ENCODE measurements around the gene EPB41L5. TPM values are rescaled to one million over a fixed set of nuclear protein-coding genes. Genes with fewer than 3 reads are reported as not detected.
"Not testable (repeated sequence)": the region's sequence is repeated elsewhere in the genome, so short reads cannot be mapped to it uniquely, and the experiment has no call there.

Gene EPB41L5
- polyA plus RNA-seq, 1 donor, result 15.4 TPM

DNA sequence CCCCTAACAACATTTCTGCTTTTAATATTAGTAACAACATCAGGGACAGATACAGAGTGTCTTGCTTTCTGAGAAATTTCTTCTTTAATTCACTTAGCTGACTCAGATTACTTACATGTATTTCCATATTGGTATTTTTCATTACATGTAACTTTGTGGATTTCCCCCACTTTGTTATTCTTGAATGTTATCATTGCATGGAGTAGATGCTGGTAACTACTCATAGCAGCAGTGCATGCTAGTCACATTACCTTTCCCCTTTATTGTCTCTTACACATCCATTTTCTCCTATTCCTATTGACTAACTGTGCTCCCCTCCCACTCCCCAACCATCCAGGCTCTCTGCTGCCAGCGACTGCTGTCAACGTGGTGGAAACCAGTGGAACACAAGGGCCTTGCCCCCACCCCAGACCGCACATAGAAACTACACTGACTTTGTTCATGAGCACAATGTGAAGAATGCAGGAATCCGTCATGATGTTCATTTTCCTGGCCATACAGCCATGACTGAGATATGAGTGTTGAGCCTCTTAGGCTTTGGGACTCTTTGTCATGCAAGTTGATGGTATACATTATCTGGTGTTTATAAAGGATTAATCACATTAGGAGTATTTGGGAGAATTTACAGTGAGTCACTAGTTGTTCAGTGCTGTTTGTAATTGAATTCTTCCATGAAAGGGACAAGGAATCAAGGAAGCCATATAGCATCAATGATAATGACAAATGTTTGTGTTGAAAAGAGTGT, 91.0 kb downstream of the EPB41L5 start:
- no peak for DNase-seq

DNA sequence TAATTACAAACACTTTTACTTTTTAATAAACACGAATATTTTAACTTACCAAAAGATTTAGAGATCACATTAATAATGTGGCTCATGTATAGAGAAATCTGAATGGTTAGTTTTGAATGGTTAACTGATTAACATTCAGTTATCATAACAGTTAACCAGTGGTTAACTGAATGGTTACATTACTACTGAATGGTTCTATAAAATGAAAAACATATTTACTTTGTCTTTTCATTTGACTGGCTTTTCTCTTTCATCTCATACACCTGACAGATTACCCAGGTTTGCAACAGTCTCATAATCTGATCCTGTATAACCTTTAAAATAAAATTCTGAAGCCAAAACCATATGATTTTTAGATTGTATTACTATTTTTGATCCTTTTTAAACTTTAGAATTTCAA, 91.9 kb downstream of the EPB41L5 start:
- DNase-seq, result no peak

DNA sequence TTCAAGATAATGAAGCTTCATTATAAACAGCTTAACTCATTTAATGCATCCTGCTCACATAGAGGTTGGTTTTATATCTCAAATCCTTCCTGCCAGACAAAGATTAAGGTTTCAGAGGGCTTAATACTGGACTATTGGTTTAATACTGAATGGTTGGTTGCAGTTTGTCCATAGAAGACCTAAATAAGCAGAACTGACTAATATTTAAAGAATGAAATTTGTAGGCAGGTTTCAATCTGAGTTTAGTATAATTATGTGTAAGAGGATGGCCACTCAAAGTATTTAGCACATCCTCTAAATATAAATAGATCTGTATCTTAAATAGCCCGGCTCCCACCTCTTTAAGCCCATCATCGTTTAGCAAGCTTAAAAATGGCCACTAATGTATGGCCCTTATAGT, 92.5 kb downstream of the EPB41L5 start:
- no peak for DNase-seq

DNA sequence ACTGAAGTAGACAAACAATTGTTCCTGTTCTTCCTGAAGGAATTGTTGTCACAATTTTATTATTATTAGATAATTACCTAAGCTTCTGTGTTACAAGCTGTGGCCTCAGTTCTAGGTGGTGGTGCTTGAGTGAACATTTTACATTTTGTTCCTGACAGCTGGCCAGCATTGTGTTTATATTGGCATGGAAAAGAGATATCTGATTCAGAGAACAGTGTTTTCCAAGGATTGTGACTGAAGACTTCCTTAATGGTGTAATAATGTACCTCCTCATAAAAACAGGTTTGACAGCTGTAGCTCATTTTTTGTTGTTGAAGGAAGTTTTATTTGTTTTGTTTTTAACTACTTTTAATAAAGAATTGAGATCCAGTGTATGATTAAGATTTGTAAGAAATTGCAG, 95.2 kb downstream of the EPB41L5 start:
- peak; percentile 21 for DNase-seq

DNA sequence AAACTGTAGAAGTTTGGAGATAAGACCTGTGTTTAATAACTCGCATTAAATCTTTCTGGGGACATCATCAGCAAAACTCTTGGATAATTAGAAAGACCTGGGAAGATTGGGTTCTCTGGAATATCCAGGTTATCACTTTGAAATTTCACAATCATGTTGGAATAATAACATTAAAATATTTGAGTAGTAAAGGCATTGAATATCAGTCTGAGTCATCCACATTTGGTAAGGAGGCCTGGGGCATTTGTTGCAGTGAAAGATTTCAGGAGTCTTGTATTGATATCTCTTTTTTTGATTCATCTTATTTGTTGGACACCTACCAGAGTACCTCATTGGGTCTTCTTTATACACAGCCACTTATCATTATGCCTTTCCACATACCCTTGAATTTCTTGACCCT, 95.9 kb downstream of the EPB41L5 start:
- DNase-seq, result no peak

DNA sequence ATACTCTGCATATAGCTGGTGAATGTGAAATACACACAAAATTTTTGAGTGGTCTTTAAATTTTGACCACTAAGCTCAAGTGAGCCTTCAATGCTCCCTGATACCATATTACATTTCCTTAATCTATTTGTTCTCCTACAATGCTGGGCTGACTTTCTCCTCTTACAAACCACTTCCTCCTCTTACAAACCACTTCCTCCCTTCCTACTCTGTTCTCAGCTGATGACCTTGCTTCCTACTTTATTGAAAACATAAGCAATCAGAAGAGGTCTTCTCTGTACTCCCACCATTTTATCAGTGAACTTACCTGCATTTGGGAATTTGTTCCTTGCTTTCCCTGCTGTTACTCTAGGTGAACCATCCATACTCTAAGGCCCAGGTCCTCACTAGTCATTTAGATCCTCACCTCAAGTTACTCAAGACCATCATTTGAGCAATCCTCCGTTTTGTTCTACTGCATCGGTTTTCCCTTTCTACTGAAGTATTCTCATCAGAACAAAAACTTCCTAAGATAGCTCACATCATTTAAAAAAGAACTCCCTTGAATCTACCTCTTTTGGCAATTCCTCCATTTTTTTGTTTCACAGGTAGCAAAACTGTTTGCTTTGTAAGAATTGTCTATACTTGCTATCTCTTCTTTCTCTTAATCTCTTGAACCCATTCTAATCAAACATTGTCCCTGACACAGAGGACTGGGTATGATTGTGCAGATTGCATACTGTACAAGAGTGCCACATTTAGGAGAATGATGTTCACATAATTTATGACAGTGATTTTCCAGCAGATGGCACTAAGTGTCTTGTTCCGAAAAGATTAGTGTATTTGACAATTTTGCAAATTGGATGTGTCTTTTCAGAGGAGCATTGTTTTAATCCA, 96.5 kb downstream of the EPB41L5 start:
- DNase-seq, result peak; percentile 16

DNA sequence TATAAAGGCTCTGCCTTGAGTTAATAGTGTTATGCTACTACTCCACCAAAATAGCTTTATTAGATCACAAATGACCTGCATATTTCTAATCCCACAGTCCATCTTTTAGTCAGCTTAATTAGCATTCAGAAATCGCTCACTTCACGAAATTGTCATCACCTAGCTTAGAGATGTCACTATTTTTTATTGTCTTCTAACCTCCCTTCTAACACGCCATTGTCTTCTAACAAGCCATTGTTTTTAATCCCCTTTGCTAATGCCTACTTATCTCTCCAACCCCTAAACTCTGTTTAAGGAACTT, 97.1 kb downstream of the EPB41L5 start:
- no peak for DNase-seq

DNA sequence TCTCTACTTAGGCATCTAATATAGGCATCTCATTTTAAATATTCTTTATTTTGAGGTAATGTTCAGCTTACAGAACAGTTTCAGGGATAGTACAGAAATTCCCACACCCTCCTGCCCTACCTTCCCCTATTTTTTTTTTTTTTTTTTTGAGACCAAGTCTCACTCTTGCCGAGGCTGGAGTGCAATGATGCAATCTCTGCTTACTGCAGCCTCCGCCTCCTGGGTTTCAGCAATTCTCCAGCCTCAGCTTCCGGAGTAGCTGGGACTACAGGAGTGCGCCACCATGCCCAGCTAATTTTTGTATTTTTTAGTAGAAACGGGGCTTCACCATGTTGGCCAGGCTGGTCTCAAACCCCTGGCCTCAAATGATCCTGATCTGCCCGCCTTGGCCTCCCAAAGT, 97.6 kb downstream of the EPB41L5 start:
- DNase-seq, result no peak

DNA sequence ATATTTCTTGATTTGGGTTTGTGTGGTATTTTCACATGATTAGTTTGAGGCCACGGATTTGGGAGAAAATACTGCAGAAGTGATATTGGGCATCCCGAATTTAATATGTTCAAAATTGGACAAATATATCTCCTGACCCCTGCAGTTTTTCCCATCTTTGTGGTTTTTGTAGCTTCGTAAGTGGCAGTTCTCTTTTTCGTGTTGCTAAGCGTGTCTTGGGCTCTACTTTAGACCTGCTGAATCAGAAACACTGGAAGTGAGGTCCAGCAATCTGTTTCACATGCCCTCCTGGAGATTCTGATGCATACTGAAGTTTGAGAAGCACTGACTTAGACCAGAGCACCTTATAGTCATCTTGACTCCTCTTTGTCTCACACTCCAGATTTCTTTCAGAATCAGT, 98.3 kb downstream of the EPB41L5 start:
- no peak for DNase-seq

DNA sequence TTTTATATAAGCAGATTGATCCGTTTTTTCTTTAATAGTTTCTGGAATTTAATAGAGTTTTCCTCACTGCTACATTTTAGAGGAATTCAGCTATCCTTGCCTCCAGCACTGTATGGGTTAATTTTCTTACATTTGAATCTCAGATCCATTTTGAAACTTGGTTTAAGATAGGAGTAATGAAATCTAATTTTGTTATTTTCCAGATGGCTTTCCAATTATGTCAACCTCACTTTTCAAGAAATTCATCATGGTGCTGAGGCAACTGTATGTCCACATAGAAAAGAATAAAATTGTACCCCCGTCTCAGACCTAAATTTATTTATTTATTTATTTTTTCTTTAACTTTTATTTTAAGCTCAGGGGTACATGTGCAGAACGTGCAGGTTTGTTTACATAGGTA, 105.1 kb downstream of the EPB41L5 start:
- no peak for DNase-seq

DNA sequence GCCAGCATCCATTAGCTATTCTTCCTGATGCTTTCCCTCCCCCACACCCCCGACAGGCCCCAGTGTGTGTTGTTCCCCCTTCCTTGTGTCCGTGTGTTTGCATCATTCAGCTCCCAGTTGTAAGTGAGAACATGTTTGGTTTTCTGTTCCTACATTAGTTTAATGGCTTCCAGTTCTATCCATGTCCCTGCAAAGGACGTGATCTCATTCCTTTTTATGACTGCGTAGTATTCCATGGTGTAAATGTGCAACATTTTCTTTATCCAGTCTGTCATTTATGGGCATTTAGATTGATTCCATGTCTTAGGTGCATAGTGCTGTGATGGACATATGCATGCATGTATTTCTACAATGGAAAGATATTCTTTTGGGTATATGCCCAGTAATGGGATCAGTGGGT, 105.6 kb downstream of the EPB41L5 start:
- DNase-seq, result no peak

DNA sequence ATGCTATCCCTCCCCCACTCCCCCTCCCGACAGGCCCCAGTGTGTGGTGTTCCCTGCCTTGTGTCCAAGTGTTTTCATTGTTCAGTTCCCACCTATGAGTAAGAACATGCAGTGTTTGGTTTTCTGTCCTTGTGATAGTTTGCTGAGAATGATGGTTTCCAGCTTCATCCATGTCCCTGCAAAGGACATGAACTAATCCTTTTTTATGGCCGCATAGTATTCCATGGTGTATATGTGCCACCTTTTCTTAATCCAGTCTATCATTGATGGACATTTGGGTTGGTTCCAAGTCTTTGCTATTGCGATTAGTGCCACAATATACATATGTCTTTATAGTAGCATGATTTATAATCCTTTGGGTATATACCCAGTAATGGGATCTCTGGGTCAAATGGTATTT, 108.5 kb downstream of the EPB41L5 start:
- not testable (repeated sequence) for DNase-seq

DNA sequence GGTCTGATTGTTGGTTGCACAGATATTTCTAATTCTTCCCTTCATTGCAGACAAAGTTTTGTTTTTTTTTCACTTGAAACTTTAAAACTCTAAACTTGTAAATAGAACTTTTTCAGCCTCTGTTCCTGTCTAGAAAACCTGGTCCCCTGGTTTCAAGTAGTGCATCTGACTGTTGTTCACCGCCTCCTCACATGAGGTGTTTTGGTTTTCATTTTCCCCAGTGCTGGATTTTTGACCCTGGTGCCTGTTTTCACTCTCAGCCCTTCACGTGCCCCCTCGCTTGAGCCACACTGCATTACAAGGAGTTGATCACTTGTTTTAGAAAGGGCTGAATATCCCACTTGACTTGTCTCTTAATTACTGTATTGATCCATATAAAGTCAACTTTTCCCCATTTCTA, 110.2 kb downstream of the EPB41L5 start:
- no peak for DNase-seq

DNA sequence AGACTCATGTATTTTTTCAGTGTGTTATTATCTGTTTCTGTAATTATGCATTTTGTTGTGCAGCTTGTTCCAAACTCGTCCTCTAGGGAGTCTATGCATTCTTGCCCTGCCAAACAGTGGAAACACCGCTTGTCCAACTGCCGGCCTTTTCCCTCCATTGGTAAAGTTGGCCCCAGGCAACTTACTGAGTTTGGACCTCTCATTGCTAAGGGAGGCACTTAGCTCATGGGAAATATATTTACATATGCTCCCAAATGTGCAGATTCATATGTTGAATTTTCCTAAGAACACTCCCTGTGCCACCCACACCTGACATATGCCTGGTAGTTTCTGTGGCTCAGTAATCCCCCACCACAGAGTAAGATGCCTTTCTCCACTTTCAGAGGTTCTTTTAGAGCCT, 112.3 kb downstream of the EPB41L5 start:
- no peak for DNase-seq

DNA sequence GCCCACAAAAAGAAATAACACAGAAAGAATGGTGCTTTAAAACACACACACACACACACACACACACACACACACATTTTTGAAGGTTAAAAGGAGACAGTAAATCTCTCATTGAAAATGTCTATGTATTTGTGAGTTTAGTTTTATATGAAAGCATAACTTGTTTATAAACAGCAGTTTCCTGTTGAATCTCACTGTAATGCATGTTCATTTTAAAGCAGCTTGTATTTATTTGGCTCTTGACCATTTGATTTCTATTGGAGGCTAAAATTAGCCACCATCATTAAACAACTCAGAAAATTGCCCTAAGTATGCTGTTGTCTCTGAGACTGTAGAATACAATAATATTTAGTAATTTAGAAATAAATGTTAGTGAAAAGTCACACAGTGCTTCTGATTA, 115.3 kb downstream of the EPB41L5 start:
- no peak for DNase-seq

DNA sequence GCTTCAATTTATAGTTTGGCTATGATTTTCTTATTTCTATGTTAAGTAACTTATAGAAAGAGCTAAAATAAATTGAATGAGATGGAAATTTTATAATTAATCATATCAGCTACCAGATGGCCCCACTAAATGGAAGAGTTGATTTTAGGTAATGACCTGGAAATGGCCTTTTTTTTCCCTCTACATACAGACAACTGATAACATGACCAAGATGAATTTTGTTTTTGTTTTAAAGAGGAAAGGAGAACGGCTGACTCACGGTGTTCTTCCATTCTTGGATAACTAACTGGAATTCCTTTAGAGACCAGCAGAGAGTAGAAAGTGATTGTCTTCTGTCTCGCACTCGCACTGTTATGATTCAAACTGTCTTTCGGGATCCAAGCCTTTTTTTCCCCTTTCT, 119.3 kb downstream of the EPB41L5 start:
- no peak for DNase-seq

DNA sequence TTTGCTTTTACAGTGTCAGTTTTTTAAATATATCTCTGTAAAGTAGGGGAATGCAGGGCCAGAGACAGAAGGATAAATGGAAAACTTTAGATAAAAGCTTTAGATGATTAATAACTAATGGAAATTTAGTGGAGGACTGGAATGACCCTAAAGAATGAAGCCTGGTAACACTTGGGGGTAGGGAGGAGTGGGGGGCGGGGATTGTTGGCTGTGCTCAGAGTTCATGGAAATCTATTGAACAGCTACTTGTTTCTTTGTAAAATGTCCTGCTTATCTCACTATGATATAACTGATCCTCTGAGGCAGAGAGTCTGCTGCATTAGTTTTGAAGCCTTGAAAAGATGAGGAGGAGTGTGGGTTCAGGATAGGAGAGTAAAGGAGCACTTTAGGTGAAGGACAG, 119.8 kb downstream of the EPB41L5 start:
- no peak for DNase-seq

DNA sequence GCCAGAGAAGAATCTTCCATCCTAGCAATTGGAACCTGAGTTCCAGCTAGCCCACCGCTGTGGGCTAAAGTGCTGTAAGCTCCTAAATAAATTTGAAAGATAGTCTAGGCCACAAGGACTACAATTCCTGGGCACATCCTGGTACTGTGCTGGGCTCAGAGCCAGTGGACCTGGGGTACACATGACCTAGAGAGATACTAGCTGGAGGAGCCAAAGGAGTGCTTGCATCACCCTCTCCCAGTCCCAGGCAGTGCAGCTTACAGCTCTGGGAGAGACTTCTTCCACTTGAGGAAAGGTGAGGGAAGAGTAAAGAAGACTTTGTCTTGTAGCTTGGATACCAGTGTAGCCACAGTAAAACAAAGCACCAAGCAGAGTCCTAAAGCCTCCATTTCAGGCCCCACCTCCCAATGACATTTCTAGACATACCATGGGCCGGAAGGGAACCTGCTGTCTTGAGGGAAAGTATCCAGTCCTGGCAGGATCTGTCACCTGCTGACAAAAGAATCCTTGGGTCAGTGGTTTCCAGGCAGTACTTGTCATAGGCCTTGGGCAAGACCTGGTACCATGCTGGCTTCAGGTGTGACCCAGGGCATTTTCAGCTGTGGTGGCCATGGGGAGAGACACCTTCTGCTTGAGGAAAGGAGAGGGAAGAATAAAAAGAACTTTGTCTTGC, 120.8 kb downstream of the EPB41L5 start:
- no peak for DNase-seq

DNA sequence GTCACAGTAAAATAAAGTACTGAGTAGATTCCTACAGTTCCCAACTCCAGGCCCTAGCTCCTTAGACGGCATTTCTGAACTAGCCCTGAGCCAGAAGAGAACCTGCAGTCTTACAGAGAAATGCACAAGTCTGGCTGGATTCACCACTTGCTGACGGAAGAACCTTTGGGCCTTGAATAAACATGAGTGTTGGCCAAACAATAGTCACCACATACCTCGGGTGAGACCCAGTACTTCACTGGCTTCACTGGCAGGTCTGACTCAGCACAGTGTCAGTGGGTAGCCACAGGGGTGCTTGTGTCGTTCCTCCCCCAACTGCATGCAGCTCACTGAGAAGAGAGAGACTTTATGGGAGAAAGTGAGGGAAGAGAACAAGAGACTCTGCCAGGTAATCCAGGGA, 121.4 kb downstream of the EPB41L5 start:
- DNase-seq, result no peak

DNA sequence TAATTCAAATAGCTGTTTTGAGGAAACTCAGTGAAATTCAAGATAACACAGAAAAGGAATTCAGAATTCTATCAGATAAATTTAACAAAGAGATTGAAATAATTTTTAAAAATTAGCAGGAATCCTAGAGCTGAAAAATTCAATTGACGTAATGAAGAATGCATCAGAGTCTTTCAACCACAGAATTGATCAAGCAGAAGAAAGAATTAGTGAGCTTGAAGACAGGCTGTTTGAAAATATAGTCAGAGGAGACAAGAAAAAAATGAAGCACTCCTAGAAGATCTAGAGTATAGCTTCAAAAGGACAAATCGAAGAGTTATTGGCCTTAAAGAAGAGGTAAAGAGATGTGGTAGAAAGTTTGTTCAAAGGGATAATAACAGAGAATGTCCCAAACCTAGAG, 122.1 kb downstream of the EPB41L5 start:
- not testable (repeated sequence) for DNase-seq

DNA sequence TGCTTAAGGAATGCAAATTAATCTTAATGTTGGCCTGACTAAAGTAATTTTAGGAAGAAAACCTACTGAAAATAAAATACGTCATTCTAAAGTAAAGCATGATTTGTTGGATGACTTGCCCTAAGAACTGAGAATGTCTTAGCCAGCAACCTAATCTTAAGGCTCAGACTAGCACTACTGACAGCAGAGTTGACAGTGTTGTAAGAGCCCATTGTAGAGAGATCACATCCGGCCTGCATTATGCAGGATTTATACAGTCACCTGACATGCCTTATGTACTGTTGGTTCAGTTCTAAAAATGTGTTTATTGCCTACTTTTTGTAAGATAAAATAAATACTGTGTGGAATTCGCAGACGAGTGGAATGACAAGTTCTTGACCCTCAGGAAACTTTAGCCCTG, 128.0 kb downstream of the EPB41L5 start:
- DNase-seq, result no peak

DNA sequence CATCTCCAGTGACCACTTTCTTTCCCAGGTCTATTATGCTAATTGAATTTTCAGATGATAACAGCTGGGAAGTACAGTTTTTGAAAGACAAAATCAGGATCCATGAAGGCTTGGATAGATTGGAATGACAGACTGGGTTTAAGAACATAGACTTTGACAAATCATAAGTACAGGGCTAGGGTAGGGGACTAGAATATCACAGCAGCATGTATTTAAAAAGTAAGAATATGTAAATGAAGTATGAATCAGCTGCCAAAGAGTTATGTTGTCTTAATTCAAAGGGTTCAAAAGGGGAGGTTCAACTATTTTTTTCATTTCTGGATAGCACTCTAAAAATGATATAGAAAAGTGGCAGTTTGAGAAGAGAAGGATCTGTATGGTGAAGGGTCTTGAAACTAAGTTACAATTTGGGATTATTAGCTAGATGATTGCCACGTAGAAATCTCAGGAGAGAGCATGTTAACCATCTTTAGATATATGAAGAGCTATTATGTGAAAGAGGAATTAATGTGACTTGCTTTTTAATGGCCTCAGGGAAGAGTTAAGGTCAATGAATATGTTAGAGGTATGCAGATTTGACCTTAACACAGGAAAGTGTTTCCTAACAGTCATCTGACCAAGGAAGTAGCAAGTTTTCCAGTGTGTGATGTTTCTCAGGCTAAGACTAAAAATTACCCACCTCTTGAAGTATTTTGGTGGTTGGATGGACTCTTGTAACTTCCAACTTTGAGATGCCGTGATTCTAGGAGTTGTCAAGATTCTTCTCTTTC, 128.6 kb downstream of the EPB41L5 start:
- DNase-seq, result no peak

Measured in hindlimb muscle (tissue), 1 donor.